ENCODE results near the gene DUS1L.

Gene DUS1L

GRCh38 chr17:82087961-82088837 lies 22.6 kb upstream of the DUS1L start:
- DNase-seq = no peak

- DNase-seq = no peak
These were observed 21.6 kb upstream of the DUS1L start for GRCh38 chr17:82086941-82087906.

GRCh38 chr17:82085931-82086764 lies 20.5 kb upstream of the DUS1L start:
- no peak for DNase-seq

GRCh38 chr17:82085031-82085861 lies 19.6 kb upstream of the DUS1L start:
- no peak for DNase-seq

- no peak for DNase-seq
These were observed 18.9 kb upstream of the DUS1L start for GRCh38 chr17:82084373-82085030.

- DNase-seq = no peak
These were observed 18.1 kb upstream of the DUS1L start for GRCh38 chr17:82083533-82084359.

- DNase-seq = no peak
These were observed 17.4 kb upstream of the DUS1L start for GRCh38 chr17:82083009-82083408.

- DNase-seq = no peak
These were observed 16.9 kb upstream of the DUS1L start for GRCh38 chr17:82082456-82082855.

GRCh38 chr17:82081966-82082365 lies 16.4 kb upstream of the DUS1L start:
- no peak for DNase-seq

GRCh38 chr17:82081546-82081945 lies 15.9 kb upstream of the DUS1L start:
- no peak for DNase-seq

GRCh38 chr17:82080789-82081464 lies 15.3 kb upstream of the DUS1L start:
- DNase-seq = no peak

- DNase-seq = no peak
These were observed 14.6 kb upstream of the DUS1L start for GRCh38 chr17:82080048-82080788.

- DNase-seq = no peak
These were observed 13.5 kb upstream of the DUS1L start for GRCh38 chr17:82079001-82079677.

GRCh38 chr17:82078433-82078832 lies 12.8 kb upstream of the DUS1L start:
- no peak for DNase-seq

- no peak for DNase-seq
These were observed 12.2 kb upstream of the DUS1L start for GRCh38 chr17:82077617-82078358.

GRCh38 chr17:82076785-82077591 lies 11.4 kb upstream of the DUS1L start:
- no peak for DNase-seq

Measured in activated CD8-positive, alpha-beta memory T cell treated with anti-CD3 and anti-CD28 coated beads, Interleukin-2, amount 50 U/mL, for 48 hours (primary cell).